ENCODE measurements around the gene MDM2.
"Not testable (repeated sequence)": the region's sequence is repeated elsewhere in the genome, so short reads cannot be mapped to it uniquely, and the experiment has no call there.

MDM2 gene

DNA sequence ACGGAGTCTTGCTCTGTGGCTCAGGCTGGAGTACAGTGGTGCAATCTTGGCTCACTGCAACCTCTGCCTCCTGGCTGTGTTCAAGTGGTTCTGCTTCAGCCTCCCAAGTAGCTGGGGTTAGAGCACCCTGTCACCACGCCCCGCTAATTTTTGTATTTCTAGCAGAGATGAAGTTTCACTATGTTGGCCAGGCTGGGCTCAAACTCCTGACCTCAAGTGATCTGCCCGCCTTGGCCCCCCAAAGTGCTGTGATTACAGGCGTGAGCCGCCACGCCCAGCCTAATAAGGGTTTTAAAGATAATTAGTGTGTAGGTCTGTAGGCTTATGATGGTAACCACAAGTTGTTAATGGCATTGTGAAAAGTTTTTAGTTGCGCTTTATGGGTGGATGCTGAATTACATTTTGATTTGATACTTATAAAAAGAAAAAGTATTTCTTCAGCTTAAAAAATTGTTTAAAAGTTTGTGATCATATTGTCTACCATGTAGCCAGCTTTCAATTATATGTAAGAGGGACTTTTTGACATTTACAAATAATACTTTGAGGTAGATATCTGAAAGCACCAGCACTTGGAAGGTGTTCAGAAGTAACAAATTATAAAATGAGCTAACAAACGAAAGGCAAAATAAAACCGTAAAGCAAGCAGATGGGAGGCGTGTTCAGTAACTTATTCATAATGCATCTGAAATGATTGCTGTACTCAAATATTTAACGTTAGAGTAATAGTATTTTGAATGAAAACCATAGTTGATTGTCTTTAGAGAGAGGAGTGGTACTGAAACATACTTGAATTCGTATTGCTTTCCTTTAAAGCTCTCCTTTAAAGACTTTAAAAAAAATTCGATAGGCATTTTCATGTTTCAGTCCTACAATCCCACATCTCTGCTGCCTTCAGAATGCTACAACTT is 37.1 kb downstream of the MDM2 start:
- no peak overlapping the region for H3K4me3 ChIP-seq (ENCODE audit: low read depth, low read length)

DNA sequence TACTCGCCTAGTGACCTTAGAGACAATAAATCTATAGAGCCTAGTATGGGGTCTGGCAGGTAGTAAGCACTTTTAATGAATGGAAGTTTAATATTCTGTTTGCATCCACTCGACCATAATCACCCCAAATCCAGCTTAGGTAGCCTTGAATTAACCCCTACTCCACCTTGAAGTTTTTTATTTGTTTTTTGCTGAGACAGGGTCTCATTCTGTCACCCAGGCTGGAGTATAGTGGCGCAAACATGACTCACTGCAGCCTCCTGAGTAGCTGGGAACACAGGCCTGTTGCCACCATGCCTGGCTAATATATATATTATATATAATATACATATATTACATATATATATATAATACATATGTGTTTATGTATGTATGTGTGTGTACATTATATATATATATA is 38.8 kb downstream of the MDM2 start:
- no peak overlapping the region for H3K4me3 ChIP-seq (ENCODE audit: low read depth, low read length)

DNA sequence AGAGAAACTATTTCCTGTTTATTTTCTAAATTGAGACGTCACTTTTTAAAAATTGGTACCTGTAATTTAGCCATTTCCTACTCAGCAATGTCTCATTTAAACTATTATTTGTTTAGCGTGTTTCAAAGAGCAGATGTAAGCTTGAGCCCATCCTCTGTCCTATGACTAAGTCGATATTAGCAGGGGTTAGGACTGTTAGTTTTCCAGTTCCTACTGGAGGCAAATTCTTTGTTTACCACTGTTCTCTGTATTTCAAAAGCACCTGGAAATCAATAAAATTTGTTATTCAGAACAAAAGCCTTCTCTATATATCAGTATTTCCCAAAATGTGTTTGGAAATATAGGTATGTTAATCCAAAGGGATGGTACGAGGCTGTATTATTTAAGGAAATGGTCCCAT is 42.4 kb downstream of the MDM2 start:
- no peak overlapping the region for H3K4me3 ChIP-seq (ENCODE audit: low read depth, low read length)

DNA sequence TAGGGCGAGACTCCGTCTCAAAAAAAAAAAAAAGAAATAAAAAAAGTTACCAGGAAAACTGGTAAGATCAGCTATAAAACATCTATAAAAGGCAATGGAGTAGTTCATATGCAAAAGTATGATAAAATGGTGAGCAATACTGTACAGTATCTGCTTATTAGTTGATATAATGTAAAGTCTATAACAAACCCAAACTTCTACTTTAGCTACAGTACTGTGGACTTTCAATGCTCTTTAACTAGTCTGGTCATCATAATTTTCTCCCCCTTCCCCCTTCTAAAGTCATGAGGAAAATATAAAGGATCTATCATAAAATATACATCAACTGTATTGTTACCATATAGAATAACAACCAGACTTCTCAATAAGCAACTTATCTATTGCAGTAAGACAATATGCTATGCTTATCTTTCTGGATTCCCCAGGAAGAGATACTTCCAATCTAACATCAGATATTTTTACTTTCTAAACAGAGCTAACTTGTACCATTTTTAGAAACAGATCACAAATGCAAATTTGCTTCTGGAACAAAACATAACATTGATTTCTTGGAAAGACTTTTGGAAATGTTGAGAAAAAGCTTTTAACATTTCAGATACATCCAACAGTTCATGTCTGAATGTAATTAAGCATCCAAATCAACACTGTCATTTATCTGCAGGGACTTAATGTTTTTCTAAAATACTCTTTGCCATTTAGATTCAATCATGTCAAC is 43.8 kb downstream of the MDM2 start:
- H3K4me3 ChIP-seq (ENCODE audit: low read depth, low read length), result no peak overlapping the region

DNA sequence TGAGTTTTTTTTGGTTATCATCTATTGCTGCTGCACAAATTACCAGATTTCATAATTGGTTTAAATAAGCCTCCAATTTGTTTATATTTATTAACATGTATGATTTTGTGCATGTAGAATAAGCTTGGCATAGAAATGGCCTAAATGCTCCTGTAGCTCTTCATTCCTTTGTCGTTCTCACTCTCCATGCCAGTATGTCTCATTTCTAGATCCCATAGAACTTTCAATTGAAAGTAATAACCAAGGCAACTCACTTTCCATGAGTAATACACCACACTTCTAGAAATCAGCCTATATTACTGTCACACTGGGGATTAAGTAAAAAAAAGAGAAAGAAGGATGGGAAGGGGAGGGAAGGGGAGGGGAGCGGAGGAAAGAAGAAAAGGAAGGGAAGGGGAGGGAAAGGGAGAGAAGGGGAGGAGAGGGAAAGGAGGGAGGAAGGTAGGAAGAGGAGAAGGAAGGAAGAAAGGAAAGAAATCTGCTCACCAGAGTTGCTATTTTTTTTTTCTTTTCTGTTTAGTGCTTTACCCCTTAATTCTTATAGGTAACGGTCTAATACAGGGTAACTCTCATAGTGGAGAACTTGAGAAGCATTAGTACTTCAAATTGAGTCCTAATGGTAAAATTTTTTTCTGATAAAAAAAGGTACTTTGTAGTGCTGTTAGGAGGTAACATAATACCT is 45.6 kb downstream of the MDM2 start:
- no peak overlapping the region for H3K4me3 ChIP-seq (ENCODE audit: low read depth, low read length)

DNA sequence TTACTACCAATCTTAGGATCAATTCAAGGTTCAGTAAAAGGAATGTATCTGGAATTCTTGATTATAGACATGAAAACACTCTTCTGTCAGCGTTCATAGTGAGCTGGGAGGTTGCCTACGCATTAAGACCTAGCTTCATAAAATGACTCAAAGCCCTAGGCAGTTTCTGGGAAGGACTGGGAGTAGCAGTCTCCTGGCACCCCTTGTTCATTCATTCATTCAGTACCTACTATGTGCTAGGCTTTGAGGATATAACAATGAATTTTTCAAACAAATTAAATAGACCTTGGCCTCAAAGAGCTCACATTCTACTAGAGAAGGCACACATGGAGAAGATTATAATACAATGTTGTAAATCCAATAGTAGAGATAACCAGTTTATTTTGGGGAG is 46.1 kb downstream of the MDM2 start:
- no peak overlapping the region for H3K4me3 ChIP-seq (ENCODE audit: low read depth, low read length)

DNA sequence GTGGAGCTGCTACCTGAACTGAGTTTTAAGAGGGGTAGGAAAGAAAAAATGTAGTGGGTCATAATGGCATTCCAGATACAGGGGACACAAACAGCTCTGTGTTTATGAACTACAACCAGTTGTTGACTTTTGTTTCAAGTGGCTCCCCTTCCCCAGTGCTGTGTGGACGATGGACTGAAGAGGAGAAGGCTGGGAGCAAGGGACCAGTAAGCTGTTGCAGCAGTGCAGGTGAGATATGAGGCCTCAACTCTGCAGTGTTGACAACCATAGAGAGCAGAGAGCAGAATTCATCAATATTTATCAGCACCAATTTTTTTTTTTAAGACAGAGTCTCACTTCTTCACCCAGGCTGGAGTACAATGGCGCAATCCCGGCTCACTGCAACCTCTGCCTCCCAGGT is 46.6 kb downstream of the MDM2 start:
- H3K4me3 ChIP-seq (ENCODE audit: low read depth, low read length), result no peak overlapping the region

DNA sequence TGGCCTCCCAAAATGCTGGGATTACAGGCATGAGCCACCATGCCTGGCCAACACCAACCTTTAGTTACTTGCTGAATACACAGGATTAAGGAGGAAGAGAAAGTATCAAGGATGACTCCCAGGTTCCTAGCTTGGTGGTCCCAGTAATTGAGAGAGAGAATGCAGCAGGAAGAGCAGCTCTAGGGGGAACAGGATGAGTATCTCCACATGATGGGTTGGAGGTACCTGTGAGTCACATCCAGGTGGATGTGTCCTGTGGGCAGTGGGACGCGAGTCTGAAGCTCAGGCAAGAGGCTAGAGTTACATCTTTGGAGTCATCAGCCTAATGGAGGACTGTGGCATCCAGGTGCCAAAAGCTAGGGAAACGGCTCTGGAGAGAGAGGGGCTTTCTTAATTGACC is 47.1 kb downstream of the MDM2 start:
- H3K4me3 ChIP-seq (ENCODE audit: low read depth, low read length), result no peak overlapping the region

DNA sequence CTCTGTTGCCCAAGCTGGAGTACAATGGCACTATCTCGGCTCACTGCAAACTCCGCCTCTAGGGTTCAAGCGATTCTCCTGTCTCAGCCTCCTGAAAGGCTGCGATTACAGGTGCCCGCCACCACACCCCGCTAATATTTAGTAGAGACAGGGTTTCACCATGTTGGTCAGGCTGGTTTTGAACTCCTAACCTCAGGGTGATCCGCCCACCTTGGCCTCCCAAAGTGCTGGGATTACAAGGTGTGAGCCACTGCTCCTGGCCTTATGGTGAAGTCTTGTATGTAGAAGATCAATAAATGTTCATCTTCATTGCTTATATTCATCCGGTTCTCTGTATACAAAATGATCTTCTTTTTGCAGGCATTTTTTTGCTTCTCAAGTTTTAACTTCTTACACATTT is 47.8 kb downstream of the MDM2 start:
- no peak overlapping the region for H3K4me3 ChIP-seq (ENCODE audit: low read depth, low read length)

DNA sequence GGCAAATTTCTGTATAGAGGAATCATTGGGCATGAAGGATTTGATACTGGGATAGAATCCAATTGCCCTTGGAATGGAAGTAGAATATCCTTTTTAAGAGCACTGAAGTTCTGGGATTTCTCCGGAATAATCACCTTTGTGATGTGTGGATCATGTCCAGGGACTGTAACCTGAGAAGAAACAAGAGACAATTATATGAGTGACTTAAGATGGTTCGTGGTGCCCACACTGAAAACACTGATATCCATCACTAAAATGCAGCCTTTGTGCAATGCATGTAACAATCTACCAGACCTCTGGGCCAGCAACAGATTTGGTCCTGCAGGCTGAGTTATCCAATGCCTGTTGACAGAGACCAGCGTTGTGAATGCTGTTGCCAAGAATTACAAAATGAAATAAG is 48.5 kb downstream of the MDM2 start:
- no peak overlapping the region for H3K4me3 ChIP-seq (ENCODE audit: low read depth, low read length)

DNA sequence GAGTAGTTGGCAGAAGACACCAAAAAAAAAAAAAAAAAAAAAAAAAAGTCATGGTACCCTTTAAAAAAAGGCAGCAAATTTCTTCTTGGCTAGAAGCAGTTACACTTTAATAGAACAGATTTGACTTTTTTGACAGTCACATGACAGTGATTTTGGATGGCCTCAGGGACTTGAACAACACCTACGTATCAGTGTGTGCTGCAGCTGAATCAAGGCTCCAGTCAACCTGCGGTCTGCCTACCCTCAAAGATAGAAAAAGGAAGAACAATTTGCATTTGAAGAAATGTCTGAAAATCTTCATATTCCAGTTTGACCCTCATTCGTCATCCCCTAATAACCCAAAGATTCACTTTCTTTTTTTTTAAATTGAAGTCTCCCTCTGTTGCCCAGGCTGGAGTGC is 53.9 kb downstream of the MDM2 start:
- no peak overlapping the region for H3K4me3 ChIP-seq (ENCODE audit: low read depth, low read length)

DNA sequence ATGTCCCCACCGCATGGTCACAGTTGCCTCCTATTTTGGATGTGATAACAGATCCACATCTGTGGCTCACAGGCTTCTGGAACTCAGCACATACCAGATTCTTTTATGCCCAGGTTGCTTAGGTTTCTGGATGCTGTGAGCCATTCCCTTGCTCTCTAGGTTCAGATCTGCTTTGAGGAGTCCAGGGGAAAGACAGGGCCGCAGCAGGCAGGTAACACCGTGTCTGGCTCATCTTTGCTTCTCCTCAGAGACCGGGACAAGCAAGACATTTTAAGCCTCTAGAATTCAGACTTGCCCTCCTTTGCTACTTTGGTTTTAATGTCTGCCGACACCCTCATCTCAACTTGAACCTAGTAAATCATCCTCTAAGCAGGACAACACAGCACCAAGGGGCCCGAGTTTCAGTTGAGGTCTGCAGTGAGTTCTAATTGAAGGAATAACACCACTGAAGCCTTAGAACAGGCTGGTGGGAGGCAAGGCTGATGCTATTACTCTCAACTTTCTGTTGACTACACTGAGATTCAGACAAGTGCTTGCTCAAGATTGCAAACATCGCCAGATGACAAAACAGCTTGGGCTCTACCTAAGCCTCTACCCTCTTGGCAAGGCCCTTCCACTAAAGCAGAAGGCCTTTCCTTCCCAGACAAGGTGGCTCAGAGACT is 55.3 kb downstream of the MDM2 start:
- no peak overlapping the region for H3K4me3 ChIP-seq (ENCODE audit: low read depth, low read length)

DNA sequence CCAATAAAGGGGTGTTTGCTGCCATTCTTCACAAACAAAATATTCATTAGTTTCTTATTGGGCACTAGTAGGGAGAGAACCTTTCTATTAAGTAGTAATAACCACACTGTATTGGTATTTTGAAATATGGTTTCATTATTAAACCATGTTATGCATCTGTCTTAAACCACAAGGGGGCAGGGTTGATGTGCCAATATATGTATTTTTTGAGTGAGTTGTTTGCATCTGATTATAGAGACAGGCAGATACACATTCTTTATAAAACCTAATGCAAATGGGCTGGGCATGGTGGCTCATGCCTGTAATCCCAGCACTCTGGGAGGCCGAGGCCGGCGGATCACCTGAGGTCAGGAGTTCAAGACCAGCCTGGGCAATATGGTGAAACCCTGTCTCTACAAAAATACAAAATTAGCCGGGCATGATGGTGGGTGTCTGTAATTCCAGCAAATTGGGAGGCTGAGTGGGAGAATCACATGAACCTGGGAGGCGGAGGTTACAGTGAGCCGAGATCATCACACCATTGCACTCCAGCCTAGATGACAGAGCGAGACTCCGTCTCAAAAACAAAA is 56.0 kb downstream of the MDM2 start:
- not testable (repeated sequence) for H3K4me3 ChIP-seq (ENCODE audit: low read depth, low read length)

DNA sequence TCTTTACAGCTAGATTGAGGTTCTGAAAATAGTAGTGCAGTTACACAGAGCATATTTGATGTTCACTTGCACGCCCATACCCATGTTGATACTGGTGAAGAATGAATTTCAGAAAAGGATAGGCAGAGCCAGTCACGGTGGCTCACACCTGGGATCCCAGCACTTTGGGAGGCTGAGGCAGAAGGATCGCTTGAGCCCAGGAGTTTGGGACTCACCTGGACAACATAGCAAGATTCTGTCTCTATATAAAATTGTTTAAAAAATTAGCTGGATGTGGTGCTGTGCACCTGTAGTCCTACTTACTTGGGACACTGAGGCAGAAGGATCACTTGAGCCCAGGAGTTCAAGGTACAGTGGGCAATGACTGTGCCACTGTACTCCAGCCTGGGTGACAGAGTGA is 56.6 kb downstream of the MDM2 start:
- H3K4me3 ChIP-seq (ENCODE audit: low read depth, low read length), result no peak overlapping the region

DNA sequence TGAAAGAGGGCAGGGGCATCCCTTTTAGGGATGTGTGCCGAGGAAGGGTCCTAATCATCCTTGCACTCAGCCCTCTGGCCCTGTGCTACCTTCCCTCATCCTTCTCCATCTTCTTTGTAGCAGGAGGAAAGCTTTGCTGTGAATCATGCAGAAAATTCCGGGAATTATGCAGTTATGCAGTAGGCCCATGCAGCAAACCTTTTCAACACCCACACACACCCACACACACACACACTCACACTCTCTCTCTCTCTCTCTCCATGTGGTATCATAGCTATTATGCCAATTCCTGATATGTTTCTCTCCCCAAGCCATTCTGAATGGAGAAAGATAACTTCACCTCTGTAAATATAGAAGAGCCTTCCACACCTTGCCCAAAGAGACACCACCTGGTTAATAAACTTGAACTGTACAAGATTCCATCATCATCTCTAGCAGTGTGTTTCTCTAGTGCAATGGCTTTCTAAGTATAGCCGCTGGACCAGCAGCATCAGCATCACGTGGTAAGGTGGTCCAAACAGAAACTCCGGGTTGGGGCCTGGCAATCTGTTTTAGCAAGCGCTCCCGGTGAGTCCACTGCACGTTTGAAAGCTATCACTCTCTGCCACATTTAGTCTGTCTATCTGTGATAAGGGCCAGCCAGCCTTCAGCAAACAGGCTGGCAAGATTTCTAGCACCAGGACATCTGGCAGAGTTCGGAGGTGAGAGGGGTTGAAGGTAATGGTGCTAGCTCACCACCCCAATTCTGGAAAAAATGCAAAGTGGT is 57.6 kb downstream of the MDM2 start:
- no peak overlapping the region for H3K4me3 ChIP-seq (ENCODE audit: low read depth, low read length)

DNA sequence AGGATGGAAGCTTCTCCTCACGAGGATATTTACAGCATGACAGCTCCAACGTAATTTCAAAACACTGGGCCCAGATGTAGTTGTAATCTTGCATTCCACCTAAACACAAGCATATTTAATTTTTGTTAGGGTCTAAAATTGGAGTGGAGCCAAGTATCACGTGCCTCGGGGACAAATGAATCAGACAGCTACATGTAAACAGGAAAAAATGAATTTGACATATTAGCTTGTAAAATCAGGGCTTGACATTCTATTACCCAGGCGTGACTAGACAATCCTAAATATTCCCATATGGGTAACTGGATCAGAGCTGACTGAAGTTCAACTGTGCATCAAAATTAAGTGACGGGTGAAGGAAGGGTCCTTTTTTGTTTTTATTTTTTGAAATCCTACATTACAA is 59.0 kb downstream of the MDM2 start:
- H3K4me3 ChIP-seq (ENCODE audit: low read depth, low read length), result no peak overlapping the region

DNA sequence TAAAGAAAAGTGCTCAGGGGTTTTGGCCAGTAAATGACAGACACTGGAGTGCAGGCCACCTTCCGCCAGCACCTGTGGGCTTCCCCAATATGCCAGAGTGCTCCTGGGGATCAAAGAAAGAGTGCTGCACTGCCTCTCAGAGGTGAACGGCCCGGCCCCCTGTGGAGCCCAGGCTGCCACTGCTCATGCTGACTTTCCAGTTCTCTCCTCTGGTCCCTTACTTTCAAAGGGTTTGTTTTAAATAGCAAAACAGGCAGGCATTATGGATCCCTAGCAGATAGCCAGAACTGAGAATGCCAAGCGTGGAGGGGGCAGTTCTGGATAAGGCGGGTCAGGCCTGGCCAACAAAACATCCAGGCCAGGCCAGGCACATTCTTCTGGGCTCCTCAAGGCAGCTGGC is 59.6 kb downstream of the MDM2 start:
- no peak overlapping the region for H3K4me3 ChIP-seq (ENCODE audit: low read depth, low read length)

DNA sequence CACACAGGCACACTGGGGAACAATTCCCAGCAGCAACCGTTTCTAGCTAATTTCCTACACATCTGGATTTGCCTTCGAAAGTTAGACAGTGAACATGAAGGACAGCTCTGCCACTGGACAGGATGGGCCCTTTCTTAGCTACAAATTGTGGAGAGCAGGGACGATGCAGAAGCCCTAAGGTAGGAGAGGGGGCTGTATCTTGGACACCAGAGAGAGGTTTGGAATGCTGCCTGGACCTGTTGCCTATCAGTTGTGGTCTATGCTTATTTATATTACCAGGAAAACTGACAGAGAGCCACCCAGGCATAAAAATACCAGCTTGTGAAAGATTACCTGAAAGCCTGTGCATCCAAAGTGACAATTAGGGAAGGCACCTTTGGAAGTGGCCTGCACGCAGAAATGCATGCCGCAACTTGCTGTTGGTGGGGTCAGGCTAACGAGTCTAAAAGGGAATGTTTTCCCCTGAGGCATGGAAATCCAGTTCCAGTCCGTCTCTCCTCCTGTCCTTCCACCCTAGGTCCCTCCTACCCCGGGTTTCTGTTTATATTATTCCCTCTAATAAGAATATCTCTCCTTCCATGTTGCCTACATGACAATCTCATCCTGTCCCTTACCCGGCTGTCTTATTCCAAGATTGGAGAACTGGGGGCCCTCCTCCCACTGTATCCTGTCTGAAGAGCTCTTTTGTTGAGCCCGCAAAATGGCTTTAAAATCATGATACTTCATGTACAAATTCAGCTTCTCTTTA is 60.2 kb downstream of the MDM2 start:
- no peak overlapping the region for H3K4me3 ChIP-seq (ENCODE audit: low read depth, low read length)

DNA sequence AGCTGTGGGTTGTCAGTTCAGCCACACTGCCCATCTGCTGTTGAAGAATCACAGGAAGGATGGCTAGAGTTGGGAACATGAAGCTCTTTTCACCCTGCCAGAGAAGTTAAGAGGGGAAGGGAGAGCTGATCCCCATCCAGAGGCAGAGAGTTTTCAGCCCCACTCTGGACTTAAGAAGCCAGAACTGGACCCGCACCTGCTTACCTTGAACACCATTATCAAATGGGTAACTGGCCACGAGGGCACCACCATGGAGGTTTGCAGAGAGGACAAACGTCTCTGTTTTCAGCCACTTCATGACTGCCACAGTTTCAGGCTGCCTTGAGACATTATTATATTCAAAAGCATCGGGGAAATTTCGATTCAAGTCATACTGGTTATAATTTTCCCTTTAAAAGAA is 62.0 kb downstream of the MDM2 start:
- H3K4me3 ChIP-seq (ENCODE audit: low read depth, low read length), result no peak overlapping the region

DNA sequence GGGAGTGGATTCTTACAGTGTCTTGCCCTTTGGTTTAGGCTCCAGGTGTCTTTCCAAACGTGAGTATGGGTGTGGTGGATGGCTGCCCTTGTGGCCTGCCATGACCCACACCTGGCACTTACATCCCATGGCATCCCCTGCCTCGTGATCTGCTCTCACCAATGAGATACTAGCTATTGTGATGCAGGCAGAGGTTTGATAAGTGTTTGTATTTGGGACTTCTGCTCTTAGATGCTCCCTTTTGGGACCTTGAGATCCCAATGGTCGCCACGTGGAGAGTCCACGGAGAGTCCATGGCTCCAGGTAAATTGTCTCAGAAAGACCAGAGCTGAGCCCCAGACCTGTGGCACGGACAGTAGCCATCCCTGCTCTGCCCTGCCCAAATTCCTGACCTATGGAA is 62.5 kb downstream of the MDM2 start:
- H3K4me3 ChIP-seq (ENCODE audit: low read depth, low read length), result no peak overlapping the region
